GM18517 (cell line): ENCODE measurements around the gene NKX2-1.
"Not testable (repeated sequence)": the region's sequence is repeated elsewhere in the genome, so short reads cannot be mapped to it uniquely, and the experiment has no call there.

Source experiments
- ATAC-seq: cut with Tn5 transposase; IDR thresholded peaks from one replicate; pipeline ENCODE4 v1.9.1; 2021; ENCODE audit warnings: mild to moderate bottlenecking, moderate library complexity; ENCODE audit not compliant: unreplicated experiment

NKX2-1 gene

DNA sequence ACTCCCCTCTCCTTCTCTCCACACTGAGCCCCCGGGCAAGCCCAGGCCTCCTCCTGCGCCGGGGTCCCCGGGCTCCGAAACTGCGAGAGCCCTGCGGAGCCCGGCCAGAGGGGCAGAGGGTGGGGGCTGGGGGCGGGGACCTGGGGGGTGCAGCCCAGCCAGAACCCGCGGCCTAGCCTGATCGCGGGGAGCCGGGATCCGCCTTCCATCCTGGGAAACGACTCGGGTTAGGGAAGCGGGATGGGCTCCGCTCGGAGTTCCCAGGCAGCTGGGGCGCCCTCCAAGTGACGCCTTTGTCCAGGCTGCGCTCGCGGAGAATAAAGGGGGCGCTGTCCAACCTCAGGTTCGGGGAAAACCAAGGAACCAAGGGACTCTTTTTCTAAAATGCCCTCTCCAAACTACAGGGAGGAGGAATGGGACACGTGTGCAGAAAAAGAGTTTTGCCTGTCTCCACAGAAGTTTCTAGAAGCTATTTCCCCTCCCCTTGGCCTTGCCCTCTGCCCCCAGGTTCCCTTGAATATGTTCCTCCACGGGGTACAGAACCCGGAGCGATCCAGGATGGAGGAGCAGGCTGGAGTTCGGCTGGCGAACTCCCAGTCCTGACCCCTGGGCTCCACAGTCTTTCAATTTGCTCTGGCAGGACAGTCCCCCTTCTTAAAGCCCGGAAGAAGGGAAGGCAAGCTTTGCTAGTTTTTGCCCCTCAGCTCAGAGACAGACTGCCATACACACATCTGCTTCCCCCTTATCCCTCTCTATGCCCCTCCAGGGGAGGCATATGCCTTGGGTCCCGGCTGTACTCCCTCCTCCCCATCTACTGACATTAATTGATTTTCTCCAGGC is 13.9 kb downstream of the NKX2-1 start:
- ATAC-seq: no peak

DNA sequence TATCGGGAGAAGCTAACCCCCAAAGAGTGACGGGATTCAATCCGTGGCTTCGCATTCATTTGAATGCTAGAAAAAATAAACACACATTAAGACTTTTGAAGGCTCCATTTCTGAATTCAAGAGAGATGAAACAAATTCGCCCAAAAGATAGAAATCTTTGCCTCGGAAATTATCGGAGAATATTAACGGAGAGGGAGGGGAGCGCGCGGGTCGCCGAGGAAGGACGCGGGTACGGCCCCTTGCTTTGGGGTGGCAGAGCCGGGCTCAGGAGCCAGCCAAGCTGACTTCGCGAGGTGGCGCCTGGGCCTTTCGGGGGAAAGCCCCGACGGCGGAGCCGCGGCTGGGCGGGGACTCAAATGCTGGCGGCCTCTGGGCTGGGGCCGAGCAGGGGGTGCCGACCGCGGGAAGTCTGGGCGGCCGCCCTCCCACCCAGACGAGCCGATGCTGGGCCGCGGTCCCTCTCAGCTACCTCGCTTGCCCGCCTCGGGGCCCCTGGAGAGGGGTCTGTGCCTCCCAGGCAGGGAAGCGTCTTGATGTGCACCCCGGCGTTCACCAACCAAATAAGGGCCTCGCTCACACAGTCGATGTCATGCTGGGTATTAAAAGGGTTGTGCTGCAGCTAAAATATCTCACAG is 14.7 kb downstream of the NKX2-1 start:
- ATAC-seq: peak; percentile 55

DNA sequence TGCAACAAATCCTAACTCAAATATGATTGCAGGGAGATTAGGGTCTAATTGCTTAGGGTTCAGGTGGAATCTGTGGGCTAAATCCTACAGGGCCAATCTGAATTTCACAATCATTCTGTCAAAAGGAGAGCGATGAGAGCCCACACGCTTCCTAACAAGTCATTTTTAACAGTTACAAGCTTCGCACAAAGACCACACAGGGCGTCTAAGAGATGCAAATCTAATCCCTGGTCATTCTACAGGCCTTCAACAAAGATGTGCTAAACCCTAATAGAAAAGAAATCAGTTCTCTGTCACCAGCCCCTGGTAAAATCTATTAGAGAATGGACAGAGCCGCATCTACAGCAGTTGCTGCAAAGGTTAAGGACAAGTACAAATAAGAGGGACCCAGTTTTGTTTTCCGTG is 15.3 kb downstream of the NKX2-1 start:
- ATAC-seq: no peak

DNA sequence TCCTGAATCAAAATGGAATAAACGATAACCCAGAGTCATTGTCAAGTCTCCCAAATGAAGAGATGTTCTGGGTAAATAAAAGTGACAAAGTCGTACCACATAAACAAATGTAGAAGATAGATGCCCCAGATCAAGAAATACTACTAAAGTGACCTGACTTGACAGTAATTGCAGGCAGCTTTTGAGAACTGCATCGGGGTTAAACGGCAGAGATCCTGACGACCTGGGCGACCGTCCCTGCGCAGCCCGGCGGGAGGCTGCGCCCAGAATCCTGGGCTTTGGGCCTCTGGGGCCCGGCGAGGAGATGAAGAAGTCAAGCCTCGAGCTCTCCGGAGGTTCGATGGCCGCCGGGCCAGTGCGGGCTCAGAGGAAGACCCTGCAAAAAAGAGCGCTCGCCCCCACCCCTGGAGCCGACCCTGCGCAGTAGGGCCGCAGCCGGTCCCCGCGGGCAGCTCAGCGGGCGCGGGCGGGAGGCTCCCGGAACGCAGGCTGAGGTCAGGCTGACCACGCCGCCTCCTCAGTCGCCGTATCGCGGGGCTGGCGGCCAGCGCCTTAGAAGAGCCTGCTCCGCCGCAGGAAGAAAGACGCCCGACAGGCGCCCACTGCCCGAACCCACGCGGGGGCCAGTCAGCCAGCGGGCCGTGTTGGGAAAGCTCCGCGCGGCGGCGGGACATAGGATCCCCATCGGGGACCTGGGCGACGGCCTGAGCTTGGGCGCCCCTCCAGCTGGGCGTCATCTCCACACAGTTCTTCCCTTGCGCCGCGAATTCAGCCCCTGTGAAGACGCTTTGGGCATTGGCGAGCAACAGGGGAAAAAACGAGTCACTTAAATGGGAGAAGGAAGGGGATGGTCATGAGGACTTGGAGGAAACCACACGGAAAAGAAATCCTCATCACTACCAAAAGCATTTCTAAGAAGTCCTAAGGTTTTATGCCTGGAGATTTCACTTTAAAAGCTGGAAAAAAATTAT is 16.0 kb downstream of the NKX2-1 start:
- ATAC-seq: no peak

DNA sequence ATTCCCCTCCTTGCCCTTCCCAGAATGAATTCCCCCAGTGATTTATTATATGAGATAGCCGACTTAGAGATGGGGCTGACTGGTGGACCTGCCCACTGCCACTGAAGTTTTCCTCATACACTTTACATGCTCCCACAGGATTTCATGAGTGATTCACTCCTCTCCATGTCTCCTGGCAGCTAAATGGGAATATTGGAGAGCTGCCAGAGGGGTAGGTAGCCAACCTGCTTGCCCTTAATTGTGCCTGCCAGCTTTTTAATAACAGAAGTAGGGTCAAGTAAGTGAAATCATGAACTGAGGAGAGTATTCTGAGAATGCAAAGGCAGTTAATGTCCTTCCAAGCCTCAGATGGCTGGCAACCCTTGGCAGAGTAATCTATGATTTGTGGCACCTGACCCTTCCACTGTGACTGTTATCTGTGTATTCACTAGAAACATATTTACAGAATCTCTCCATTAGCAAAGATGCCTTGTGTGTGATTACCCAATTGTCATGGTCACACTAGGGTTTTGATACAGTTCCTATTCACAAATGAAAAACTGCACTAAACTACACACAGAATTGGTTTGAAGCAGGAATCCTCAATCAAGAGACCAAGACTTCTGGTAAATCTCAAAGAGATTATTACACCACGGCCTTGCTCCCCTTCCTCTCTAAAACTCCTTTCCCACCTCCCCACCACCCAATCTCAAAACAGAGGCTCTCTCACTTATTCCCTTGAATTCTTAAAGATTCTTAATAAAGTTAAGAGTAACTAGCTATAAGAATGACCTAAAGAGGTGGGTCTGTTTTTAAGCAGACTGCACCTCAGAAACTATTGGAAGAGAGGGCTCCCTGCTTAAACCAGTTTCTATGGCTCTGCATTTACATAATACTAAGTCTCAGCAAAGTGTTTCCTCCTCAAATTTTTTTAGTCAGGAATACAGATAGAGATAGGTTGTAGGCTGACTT is 17.2 kb downstream of the NKX2-1 start:
- ATAC-seq: no peak

DNA sequence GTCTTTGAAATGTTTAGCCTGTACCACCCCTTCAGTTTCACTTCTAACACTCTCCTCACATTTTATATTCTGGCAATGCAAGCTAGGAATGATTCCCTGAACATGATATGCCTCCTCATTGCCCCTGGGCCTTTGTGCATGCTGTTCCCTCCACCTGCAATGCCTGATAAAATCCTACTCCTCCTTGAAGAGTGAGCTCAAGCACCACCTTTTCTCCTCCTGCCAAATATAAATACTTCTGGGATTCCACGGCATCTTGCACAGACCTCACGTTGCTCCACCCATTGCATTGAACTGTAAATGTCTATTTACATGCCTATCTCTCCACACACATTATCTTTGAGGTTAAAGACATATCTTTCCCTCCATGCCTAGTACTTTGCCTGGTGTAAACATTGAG is 21.1 kb downstream of the NKX2-1 start:
- no peak for ATAC-seq

DNA sequence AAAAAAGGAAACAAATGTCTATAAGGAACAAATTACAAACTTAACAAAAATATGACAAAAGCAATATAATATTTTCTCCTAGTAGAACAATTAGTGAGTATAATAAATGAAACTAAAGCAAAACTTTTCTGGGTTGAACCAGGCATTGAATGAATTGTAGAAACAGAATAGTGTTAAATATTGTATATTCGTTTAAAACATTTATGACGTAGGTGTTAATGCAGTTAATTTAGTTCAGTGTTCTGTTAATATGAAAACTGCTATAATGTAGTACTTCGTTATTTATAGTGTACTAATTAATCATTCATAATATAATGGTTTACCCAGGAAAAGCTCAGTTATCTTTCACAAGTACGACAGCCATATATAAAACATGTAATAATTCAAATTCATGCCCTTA is 23.7 kb downstream of the NKX2-1 start:
- no peak for ATAC-seq

DNA sequence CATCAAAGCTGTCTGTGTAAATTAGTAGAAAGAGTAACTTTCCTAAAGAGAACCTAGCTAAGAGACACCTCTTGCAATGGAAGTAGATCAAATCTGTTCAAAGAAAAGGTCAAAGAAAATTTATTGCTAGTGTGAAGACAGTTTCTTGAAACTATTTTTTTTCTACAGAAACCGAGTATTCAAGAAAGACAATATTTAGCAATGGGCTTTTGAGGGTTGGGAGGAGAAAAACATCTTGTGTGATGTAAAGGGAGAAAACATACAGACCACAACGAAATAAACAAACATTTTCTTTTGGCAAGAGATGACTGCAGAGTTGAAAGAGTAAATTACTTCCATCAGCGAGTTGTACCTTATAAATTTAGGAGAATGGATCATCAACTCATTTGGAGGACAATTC is 24.4 kb downstream of the NKX2-1 start:
- no peak for ATAC-seq

DNA sequence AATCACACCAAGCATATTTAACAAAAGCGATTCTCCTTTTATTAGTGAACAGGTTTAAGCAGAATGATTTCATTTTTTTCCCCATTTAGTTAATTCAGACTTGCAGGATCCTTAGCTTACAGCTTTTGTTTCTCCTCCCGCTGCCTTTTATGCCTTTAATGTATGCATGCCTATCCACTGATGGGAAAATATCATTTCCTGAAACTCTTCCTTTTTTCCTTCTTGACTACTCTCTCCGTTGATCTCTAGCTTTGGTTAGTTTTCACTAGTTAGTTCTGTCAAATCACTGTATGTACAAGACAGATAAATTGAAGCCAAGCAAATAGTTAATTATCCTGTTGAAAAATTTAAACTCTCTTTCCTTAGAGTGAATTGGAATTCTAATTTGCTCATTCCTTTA is 26.3 kb downstream of the NKX2-1 start:
- ATAC-seq: no peak

DNA sequence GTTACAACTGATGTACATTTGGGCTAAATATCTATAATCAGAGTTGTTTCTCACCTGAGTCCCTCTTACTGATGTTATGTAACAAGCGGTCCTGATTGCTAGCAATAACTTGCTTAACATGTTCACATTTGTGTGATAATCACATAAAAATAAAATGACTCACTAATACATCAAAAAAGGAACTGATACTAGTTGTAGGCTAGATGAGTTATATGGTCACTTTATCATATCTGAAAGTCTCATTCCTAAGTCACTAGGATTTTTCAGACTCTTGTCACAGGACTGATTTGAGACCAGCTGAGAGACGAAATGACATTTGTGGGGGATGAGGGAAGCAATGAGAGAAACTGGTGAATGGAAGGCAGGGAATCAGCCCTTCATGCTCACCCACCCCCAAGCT is 34.3 kb downstream of the NKX2-1 start:
- no peak for ATAC-seq

DNA sequence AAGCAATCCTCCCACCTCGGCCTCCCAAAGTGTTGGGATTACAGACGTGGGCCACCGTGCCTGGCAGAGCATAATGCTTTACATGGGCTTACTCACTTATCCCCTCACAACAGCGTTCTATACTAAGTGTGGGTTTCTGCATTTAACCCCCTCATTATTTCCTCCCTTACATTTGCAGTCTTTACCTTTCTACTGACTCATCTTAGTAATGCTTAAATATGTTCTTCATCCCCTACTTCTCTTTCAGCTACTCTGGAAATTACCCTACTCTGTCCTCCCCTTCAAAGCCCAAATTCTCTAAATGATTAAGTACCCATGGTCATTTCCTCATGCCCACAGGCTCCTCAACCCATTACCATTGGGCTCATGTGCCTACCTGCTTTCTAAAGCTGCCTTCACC is 40.7 kb downstream of the NKX2-1 start:
- ATAC-seq: no peak

DNA sequence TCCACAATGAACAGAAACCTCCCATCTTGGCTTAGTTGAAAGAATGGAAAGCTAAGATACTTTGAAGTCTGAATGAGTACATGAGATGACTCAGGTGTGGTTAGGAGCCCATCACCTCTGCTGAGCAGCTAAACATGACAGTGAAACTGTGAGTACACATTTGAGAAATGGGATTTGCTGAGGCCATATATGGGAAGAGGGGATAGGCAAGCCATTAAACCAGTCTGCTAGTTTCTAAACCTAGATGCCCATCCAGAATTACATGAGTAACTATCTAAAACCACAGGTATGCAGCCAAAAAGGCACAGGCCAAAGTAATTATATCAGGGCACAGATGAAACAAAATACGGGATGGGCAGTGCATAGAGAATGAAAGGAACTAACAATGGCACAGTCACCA is 41.2 kb downstream of the NKX2-1 start:
- ATAC-seq: no peak

DNA sequence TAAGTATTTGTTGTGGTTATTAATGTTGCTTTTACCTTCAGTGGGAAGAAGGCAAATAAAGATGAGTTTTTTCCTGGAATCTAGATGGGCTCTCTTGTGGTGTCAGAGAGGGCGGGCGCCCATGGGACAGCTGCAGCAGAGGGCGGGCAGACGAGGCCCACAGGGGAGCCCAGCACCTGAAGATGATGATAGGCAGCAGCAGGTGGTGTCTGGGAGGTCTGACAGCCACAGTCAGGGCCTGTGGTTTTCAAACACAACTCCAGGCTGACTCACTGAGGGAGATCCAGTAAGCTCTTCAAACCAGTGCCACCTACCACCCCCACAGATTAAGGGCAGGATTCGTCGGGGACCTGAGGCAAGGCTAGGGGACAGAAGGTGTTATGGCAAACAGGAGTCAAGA is 42.8 kb downstream of the NKX2-1 start:
- no peak for ATAC-seq

DNA sequence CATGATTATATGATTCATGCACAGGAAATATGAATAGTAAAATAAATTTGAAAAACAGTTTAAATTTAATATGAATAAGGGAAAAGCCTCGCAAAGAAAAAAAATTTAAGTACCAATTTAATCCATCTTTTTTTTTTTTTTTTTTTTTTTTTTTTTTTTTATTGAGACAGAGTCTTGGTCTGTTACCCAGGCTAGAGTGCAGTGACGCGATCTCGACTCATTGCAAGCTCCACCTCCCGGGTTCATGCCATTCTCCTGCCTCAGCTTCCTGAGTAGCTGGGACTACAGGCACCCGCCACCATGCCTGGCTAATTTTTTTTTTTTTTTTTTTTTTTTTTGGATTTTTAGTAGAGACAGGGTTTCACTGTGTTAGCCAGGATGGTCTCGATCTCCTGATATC is 44.0 kb downstream of the NKX2-1 start:
- ATAC-seq: not testable (repeated sequence)

DNA sequence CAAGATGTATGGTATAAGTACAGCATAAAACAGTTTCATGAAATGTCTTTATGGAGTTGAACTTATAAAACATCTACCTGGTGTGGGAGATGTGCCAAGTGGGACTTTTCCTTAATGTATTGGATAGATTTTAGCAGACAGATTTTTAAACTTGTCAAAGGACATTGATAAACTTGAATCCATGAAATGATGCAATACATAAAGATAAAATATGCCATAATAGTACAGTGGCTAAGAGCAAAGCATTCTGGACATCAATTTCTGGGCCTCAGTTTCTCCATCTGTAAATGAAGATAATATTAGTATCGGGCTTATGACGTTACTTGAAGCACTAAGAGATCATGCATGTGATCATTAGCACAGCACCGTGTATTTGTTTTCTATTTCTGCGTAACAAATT is 45.4 kb downstream of the NKX2-1 start:
- ATAC-seq: no peak

DNA sequence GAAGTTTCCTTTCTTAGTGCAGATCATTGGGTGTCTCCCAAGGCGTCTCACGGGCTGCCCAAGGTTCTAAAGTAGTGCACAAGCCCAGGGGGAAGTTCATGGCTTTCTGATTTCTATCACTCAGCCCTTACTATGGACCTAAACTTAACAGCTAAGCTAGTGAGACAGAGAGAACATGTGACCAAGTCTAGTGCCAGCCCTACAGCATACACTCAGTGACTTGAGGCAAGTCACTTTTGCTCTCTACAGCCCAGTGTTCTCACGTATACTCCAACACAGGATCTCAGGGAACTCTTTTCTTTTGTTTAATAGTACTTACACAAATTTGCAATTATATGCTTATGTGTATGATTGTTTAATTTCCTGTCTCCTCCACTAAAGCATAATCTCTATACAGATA is 48.6 kb downstream of the NKX2-1 start:
- ATAC-seq: no peak

DNA sequence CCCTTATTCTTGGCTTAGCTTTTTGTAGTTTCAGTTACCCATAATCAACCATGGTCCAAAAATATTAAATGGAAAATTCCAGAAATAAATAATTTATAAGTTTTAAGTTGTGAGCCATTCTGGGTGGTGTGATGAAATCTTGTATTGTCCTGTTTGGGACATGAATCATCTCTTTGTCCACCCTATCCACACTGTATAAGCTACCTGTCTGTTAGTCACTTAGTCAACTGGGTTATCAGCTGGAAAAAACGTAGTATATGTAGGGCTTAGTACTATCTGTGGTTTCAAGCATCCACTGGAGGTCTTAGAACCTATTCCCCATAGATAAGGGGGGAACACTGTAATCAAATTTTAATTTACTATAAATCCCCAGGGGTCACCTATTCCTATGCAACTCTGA is 52.7 kb downstream of the NKX2-1 start:
- no peak for ATAC-seq
